Colonic mucosa (tissue), 4 donors: ENCODE measurements around the gene CTNS. TPM values are rescaled to one million over a fixed set of nuclear protein-coding genes. Genes with fewer than 3 reads are reported as not detected.

Experiments used
- DNase-seq: peaks from one replicate; pipeline ENCODE4 v3.0.0-alpha.2; 2020
- H3K27ac ChIP-seq: fragments of 200-600 bp; one replicate; pipeline ENCODE4 v1.8.0; 2021
- H3K27me3 ChIP-seq: fragments of 200-600 bp; one replicate; pipeline ENCODE4 v1.8.0; 2021
- H3K36me3 ChIP-seq: fragments of 200-600 bp; one replicate; pipeline ENCODE4 v1.8.0; 2021
- H3K4me1 ChIP-seq: fragments of 200-600 bp; one replicate; pipeline ENCODE4 v1.8.0; 2021; ENCODE audit warnings: mild to moderate bottlenecking
- H3K4me3 ChIP-seq: fragments of 200-600 bp; one replicate; pipeline ENCODE4 v1.8.0; 2021
- H3K9ac ChIP-seq, 2 donors: one replicate each; pipeline ENCODE4 v1.7.0; 2013; ENCODE audit warnings: control low read depth in 2 of 2, low read depth in 2 of 2, low read length in 2 of 2
- H3K9me3 ChIP-seq: fragments of 200-600 bp; one replicate; pipeline ENCODE4 v1.8.0; 2021
- CTCF ChIP-seq: fragments of 200-600 bp; IDR thresholded peaks from one replicate; pipeline ENCODE4 v1.8.0; 2022; ENCODE audit warnings: antibody characterized with exemption, mild to moderate bottlenecking
- intact Hi-C: fragments of 100-400 bp; cut with DNase I; formaldehyde crosslinking; loops from one replicate; pipeline ENCODE4 v1.14.1; 2022
- total RNA-seq, 2 donors: library from RNA; stranded (reverse); fragmentation: NEBNext Ultra II Directional in 1 of 2; extraction: Animal tissue kit (Norgen Biotek cat#: 25700) in 1 of 2; gene quantifications; one replicate each; pipeline ENCODE4 v1.2.1, GENCODE V29; 2021
- donor health status: healthy.
- donor health status: DM: no; HTN: no; CAD: no.
- donor health status: DM: no; HTN: no; CAD: no.

The CTNS gene
- total RNA-seq, 2 donors from 2014 or later = 7.9 to 8.1 TPM

- Histone ChIP-seq H3K27ac (peak overlapping the region; percentile 97), H3K9ac (peak overlapping the region; percentile 93 to 99), H3K9me3 (no peaks in the 10 kb centered on the region), H3K36me3 (peaks cover 7% of the 10 kb centered on the region), H3K4me3 (peak overlapping the region; percentile 92), H3K27me3 (no peaks in the 10 kb centered on the region), H3K4me1 (peaks cover 14% of the 10 kb centered on the region)
- DNase-seq = peak; percentile 92
- intact Hi-C loops = no loop called here
- TF ChIP-seq CTCF = no peak
Measured at GRCh38 chr17:3667366-3668278, 31.1 kb downstream of the CTNS start.

- no peaks in the 10 kb centered on the region for H3K9me3 ChIP-seq
- H3K9ac ChIP-seq = peak within 1 kb of the TSS; percentile 93 to 99
- DNase-seq = peak; percentile 99
- H3K27me3 ChIP-seq = no peaks in the 10 kb centered on the region
- intact Hi-C loops = no loop called here
- peaks cover 7% of the 10 kb centered on the region for H3K36me3 ChIP-seq
- TF ChIP-seq CTCF = no peak
- peaks cover 14% of the 10 kb centered on the region for H3K4me1 ChIP-seq
- H3K27ac ChIP-seq = peak within 1 kb of the TSS; percentile 97
- peak within 1 kb of the TSS; percentile 92 for H3K4me3 ChIP-seq
Measured at GRCh38 chr17:3668279-3669084, 31.9 kb downstream of the CTNS start, which contains the start of the genes EMC6 and TAX1BP3. TSS of gene EMC6 (plus strand) at chr17:3668812. CDS start at chr17:3669147, 335 bp downstream. TSS of gene TAX1BP3 (minus strand) at chr17:3668578. CDS start at chr17:3668526, 52 bp downstream.

- Histone ChIP-seq H3K9ac (peak overlapping the region; percentile 93 to 99), H3K9me3 (no peaks in the 10 kb centered on the region), H3K4me1 (peaks cover 14% of the 10 kb centered on the region), H3K4me3 (peak overlapping the region; percentile 92), H3K27ac (peak overlapping the region; percentile 60), H3K27me3 (no peaks in the 10 kb centered on the region), H3K36me3 (peaks cover 7% of the 10 kb centered on the region)
- intact Hi-C loops = no loop called here
- DNase-seq = no peak
- TF ChIP-seq CTCF = no peak
Measured at GRCh38 chr17:3669085-3669347, 32.5 kb downstream of the CTNS start.

- Histone ChIP-seq H3K27ac (no peak overlapping the region), H3K9ac (peak overlapping the region; percentile 93 to 99), H3K27me3 (no peaks in the 10 kb centered on the region), H3K4me3 (peak overlapping the region; percentile 92), H3K9me3 (no peaks in the 10 kb centered on the region), H3K36me3 (peaks cover 3% of the 10 kb centered on the region), H3K4me1 (peaks cover 14% of the 10 kb centered on the region)
- TF ChIP-seq CTCF = no peak
- intact Hi-C loops = no loop called here
- no peak for DNase-seq
Measured at GRCh38 chr17:3669548-3669947, 33.0 kb downstream of the CTNS start.

- Histone ChIP-seq H3K9ac (no peak overlapping the region), H3K36me3 (no peaks in the 10 kb centered on the region), H3K4me1 (peaks cover 7% of the 10 kb centered on the region), H3K9me3 (no peaks in the 10 kb centered on the region), H3K27ac (no peak overlapping the region), H3K4me3 (no peak overlapping the region), H3K27me3 (no peaks in the 10 kb centered on the region)
- intact Hi-C loops = no loop called here
- TF ChIP-seq CTCF = no peak
- DNase-seq = no peak
Measured at GRCh38 chr17:3672571-3672970, 36.0 kb downstream of the CTNS start.
